Smooth muscle cell (in vitro differentiated cells): ENCODE results near the gene RGMA. TPM values are rescaled to one million over a fixed set of nuclear protein-coding genes. Genes with fewer than 3 reads are reported as not detected.

ENCODE experiments used
- DNase-seq: peaks from one replicate; lab custom pipeline; 2025; ENCODE audit not compliant: unreplicated experiment; lab: John Stamatoyannopoulos, UW
- H2AFZ ChIP-seq: fragments of 200-600 bp; sonication (generic); 2 replicates; pipeline ENCODE4 v1.6.0; 2016; ENCODE audit warnings: antibody characterized with exemption, low read depth, mild to moderate bottlenecking
- H3F3A ChIP-seq: fragments of 200-600 bp; sonication (generic); 2 replicates; pipeline ENCODE4 v1.6.0; 2017; ENCODE audit warnings: antibody characterized with exemption, low read depth
- H3K27ac ChIP-seq: fragments of 200-600 bp; sonication (generic); 2 replicates; pipeline ENCODE4 v1.5.1; 2016; ENCODE audit warnings: low read depth, mild to moderate bottlenecking
- H3K27me3 ChIP-seq: fragments of 200-600 bp; sonication (generic); 2 replicates; pipeline ENCODE4 v1.6.1; 2016; ENCODE audit warnings: low read depth, mild to moderate bottlenecking
- H3K36me3 ChIP-seq: fragments of 200-600 bp; sonication (generic); 2 replicates; pipeline ENCODE4 v1.5.1; 2016; ENCODE audit warnings: low read depth
- H3K4me1 ChIP-seq: fragments of 200-600 bp; sonication (generic); 2 replicates; pipeline ENCODE4 v1.5.1; 2016; ENCODE audit warnings: low read depth
- H3K4me2 ChIP-seq: fragments of 200-600 bp; sonication (generic); 2 replicates; pipeline ENCODE4 v1.6.0; 2016; ENCODE audit warnings: mild to moderate bottlenecking
- H3K4me3 ChIP-seq: fragments of 200-600 bp; sonication (generic); 2 replicates; pipeline ENCODE4 v1.5.1; 2016; ENCODE audit warnings: mild to moderate bottlenecking
- H3K79me2 ChIP-seq: fragments of 200-600 bp; sonication (generic); 2 replicates; pipeline ENCODE4 v1.6.0; 2016; ENCODE audit warnings: low read depth, mild to moderate bottlenecking
- H3K9ac ChIP-seq: fragments of 200-600 bp; sonication (generic); 2 replicates; pipeline ENCODE4 v1.6.0; 2016; ENCODE audit warnings: low read depth
- H3K9me3 ChIP-seq: fragments of 200-600 bp; sonication (generic); replicated peaks from 2 replicates; pipeline ENCODE4 v1.5.1; 2016; ENCODE audit warnings: low read depth
- H4K20me1 ChIP-seq: fragments of 200-600 bp; sonication (generic); 2 replicates; pipeline ENCODE4 v1.6.0; 2016; ENCODE audit warnings: low read depth
- WGBS: methylation state at CpG from one replicate; pipeline ENCODE4 v1.1.7; 2016; ENCODE audit warnings: low lambda C conversion rate; 5-methylcytosine and 5-hydroxymethylcytosine counted together
- polyA plus RNA-seq: library from polyadenylated mRNA; unstranded; fragments of >200 nt; fragmentation: Nextera tagmentation; extraction: Ambion mirVana; gene quantifications from 2 replicates; pipeline ENCODE4 v1.2.1, GENCODE V29; 2016
- total RNA-seq: library from RNA; depleted of rRNA; stranded (reverse); fragments of >200 nt; gene quantifications from 2 replicates; pipeline ENCODE4 v1.2.3, GENCODE V29; 2014
- TF ChIP-seq, protein P1 (sequence below): fragments of 200-600 bp; sonication (generic); IDR thresholded peaks from 2 replicates; pipeline ENCODE4 v1.5.1; 2017; ENCODE audit warnings: borderline replicate concordance, mild to moderate bottlenecking, antibody characterized with exemption; ENCODE audit not compliant: insufficient read depth, poor library complexity, severe bottlenecking

Gene RGMA
- total and polyA plus RNA-seq, 2 experiments from 2014 or later, result 0.04 to 0.35 TPM

DNA sequence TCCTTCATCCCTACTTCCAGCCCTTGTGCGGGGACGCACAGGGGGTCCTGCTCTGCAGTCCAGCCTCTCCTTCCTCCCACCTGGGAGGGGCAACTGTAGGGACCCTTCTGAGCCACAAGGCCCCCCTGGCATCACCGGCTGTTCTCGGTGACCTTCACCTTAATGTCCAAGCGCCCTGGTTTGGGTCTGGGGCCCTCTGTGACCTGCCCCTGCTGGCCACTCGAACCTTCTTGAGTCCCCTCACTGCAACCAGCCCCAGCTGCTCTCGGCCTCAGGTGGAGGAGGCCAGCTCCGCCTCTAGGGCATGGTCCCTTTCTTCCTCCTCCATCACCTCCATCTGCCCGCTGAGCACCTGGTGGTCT is 57.9 kb downstream of the RGMA start:
- no peak overlapping the region for H3K27ac ChIP-seq
- no peaks in the 10 kb centered on the region for H3K4me1 ChIP-seq
- H3K4me2 ChIP-seq, result no peak overlapping the region
- peaks cover 19% of the 10 kb centered on the region for H3F3A ChIP-seq
- TF ChIP-seq, protein P1, sequence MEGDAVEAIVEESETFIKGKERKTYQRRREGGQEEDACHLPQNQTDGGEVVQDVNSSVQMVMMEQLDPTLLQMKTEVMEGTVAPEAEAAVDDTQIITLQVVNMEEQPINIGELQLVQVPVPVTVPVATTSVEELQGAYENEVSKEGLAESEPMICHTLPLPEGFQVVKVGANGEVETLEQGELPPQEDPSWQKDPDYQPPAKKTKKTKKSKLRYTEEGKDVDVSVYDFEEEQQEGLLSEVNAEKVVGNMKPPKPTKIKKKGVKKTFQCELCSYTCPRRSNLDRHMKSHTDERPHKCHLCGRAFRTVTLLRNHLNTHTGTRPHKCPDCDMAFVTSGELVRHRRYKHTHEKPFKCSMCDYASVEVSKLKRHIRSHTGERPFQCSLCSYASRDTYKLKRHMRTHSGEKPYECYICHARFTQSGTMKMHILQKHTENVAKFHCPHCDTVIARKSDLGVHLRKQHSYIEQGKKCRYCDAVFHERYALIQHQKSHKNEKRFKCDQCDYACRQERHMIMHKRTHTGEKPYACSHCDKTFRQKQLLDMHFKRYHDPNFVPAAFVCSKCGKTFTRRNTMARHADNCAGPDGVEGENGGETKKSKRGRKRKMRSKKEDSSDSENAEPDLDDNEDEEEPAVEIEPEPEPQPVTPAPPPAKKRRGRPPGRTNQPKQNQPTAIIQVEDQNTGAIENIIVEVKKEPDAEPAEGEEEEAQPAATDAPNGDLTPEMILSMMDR, result no peak
- 75% methylated on average over 9 of the region's 9 CpGs for WGBS
- no peak overlapping the region for H2AFZ ChIP-seq
- H3K4me3 ChIP-seq, result no peak overlapping the region
- H3K79me2 ChIP-seq, result no peaks in the 10 kb centered on the region
- no peak overlapping the region for H3K9ac ChIP-seq
- H3K36me3 ChIP-seq, result peaks cover 1% of the 10 kb centered on the region
- H4K20me1 ChIP-seq, result peaks cover 36% of the 10 kb centered on the region
- H3K9me3 ChIP-seq, result no peaks in the 10 kb centered on the region
- DNase-seq, result no peak
- H3K27me3 ChIP-seq, result no peaks in the 10 kb centered on the region

DNA sequence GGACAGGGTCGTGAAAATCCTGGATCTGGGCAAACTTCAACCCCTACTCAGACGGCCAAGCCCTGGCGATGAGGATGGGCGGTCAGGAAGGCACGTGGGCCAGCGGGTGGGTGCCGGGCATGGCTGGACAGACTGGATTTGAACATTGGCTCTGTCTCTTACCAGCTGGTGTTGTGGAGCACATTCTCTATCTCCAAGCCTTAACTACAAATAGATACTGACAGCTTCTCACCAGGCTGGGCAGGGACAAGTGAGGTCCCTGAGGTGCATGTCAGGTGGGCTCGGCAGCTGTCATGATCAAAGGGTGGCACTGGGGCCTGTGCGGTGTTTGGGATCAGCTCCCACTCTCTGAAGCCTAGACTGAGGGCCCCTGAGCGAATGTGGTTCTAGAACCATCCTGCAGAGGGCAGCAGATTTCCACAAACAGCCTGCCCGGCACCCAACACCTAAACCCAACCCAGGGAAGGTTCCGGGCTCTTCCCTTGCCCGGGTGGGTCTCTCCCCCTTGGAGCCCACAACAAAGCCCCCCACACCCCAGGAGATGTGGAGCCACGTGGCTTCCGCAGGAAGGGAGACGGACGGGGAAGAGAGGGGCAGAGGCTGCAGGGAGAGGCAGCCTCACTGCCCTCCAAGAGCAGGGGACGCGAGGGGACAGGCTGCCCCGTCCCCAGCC is 58.4 kb downstream of the RGMA start:
- Histone ChIP-seq H3K9ac (no peak overlapping the region), H2AFZ (no peak overlapping the region), H3K79me2 (no peaks in the 10 kb centered on the region), H3K36me3 (peaks cover 4% of the 10 kb centered on the region), H3K4me3 (no peak overlapping the region), H3K4me1 (no peaks in the 10 kb centered on the region), H3K27me3 (no peaks in the 10 kb centered on the region), H3F3A (peaks cover 24% of the 10 kb centered on the region), H3K27ac (no peak overlapping the region), H4K20me1 (peaks cover 41% of the 10 kb centered on the region), H3K9me3 (no peaks in the 10 kb centered on the region), H3K4me2 (no peak overlapping the region)
- no peak for DNase-seq
- TF ChIP-seq, protein P1, result peak; percentile 83
- WGBS, result 55% methylated on average over 18 of the region's 20 CpGs

DNA sequence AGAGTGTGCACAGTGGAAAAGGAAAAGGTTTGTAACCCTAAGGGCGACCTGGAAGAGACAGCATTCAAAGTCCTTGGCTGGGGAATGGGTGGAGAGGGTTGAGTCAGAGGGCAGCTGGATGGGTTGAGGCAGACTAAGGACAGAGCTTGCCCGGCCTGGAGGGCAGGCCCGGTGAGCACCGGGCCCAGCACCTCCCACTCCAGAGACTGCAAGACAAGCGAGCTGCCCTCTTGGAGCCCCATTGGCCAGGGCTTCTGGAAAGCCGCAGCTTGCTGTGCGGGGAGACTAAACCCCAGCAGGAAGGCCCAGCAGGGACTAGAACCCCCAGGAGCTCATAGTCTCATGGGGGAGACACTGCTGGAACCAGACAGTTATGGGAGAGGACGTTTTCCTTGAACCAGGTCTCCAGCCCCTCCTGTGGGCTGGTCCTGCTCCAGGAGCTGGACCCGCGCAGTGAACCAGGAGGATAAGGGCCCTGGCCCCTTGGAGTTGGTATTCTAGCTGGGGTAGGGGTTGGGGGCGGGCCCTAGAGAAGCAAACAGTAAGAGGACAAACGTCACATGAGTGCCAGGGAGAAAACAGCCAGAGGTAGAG is 59.1 kb downstream of the RGMA start:
- Histone ChIP-seq H3K9me3 (no peaks in the 10 kb centered on the region), H3K27ac (peak overlapping the region; percentile 59), H3K36me3 (peaks cover 6% of the 10 kb centered on the region), H3K9ac (no peak overlapping the region), H3K4me3 (no peak overlapping the region), H4K20me1 (peaks cover 48% of the 10 kb centered on the region), H3K4me2 (no peak overlapping the region), H3K27me3 (no peaks in the 10 kb centered on the region), H2AFZ (no peak overlapping the region), H3K79me2 (no peaks in the 10 kb centered on the region), H3F3A (peaks cover 25% of the 10 kb centered on the region), H3K4me1 (no peaks in the 10 kb centered on the region)
- WGBS, result 65% methylated on average over 12 of the region's 12 CpGs
- DNase-seq, result no peak
- TF ChIP-seq, protein P1, result no peak
